Left ventricle myocardium superior (tissue), 1 donor: ENCODE data around the gene TUBD1. TPM values are rescaled to one million over a fixed set of nuclear protein-coding genes. Genes with fewer than 3 reads are reported as not detected.
"Not testable (repeated sequence)": the region's sequence is repeated elsewhere in the genome, so short reads cannot be mapped to it uniquely, and the experiment has no call there.

Experiments
- ATAC-seq: fragments of 200-7000 bp; cut with Tn5 transposase; one replicate; pipeline ENCODE4 v1.9.1; 2020; ENCODE audit warnings: mild to moderate bottlenecking, moderate library complexity
- DNase-seq: peaks from one replicate; pipeline ENCODE4 v3.0.0-alpha.2; 2020
- intact Hi-C: fragments of 100-400 bp; cut with micrococcal nuclease; formaldehyde crosslinking; loops from one replicate; pipeline ENCODE4 v1.11.0; 2022
- total RNA-seq: library from RNA; stranded (reverse); fragmentation: NEBNext Ultra II Directional; extraction: Animal tissue kit (Norgen Biotek cat#: 25700); gene quantifications from one replicate; pipeline ENCODE4 v1.2.1, GENCODE V29; 2021
- donor health status: DM: no; HTN: yes; CAD: no; lungs with severe emphysema.

TUBD1 gene
- total RNA-seq, 1 donor from 2014 or later, result 6.6 TPM

DNA sequence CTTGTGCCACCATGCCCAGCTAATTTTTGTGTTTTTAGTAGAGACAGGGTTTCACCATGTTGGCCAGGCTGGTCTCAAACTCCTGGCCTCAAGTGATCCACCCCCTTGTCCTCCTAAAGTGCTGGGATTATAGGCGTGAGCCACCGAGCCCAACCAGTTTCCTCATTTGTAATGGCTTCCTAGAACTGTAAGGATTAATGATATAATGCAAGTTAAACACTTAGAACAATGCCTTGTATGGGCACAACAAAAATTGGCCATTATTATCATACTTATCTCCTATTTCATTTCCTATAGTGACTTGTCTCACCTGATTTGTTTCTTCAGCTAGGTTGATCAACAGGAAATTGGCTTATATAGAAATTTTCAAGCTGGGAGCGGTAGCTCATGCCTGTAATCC lies 14.1 kb downstream of the TUBD1 start:
- no peak for DNase-seq
- intact Hi-C loops, result no loop called here
- ATAC-seq, result no peak

DNA sequence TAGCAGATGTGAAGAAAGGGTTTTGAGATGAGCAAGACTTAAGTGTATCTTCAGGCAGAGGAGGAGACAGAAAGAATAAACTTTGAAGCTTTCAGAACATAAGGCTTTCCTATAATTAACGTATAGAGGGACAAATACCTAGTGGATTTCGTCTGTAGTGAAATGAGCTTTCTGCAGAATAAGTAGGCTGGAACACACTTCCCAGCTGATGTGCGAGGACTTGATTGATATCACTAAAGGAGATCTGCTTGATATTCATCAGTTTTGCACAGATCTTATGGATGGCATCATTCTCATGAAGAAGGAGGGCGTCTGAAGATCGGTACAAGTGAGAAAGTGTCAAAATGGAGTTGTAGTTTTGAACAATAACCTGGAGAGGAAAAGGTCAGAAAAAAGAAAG lies 14.8 kb downstream of the TUBD1 start:
- intact Hi-C loops, result no loop called here
- ATAC-seq (no peak), DNase-seq (no peak)

DNA sequence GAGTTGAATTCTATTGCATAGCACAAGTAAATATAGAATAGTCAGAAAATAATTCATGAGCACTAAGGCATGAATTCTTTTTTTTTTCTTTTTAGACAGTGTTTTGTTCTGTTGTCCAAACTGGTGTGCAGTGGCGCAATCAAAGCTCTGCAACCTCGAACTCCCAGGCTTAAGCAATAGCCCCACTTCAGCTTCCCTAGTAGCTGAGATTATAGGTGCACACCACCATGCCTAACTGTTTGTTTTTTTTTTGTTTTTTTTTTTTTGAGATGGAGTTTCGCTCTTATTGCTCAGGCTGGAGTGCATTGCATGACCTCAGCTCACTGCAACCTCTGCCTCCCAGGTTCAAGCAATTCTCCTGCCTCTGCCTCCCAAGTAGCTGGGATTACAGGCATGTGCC lies 16.6 kb downstream of the TUBD1 start:
- intact Hi-C loops, result no loop called here
- ATAC-seq (no peak), DNase-seq (no peak)

DNA sequence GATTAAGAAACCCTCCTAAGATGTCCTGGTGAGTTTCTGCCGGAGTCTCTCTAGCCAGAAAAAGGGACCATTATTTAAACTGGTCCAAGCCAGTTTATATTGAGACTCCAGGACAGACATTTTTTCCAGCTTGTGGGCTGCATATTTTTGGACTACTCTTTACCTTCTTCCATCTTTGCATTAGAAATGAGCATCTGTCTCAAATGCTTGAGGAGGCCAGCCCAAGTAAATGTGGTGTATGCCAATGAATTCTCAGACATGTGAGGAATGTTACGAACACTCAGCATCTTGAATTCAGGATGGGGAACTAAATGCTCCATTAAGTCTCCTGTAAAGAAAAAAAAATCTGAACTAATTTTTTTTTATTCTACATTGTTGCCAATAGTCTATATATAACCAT lies 18.4 kb downstream of the TUBD1 start:
- DNase-seq (no peak), ATAC-seq (no peak)
- intact Hi-C loops, result no loop called here

DNA sequence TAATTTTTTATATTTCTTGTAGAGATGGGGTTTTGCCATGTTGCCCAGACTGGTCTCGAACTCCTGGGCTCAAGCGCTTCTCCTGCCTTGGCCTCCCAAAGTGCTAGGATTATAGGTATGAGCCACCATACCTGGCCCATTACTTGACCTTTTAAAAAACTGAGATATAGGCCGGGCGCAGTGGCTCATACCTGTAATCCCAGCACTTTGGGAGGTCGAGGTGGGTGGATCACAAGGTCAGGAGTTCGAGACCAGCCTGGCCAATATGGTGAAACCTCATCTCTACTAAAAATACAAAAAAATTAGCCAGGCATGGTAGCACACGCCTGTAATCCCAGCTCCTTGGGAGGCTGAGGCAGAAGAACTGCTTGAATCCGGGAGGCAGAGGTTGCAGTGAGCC lies 19.3 kb downstream of the TUBD1 start:
- intact Hi-C loops, ATAC-seq, DNase-seq: not testable (repeated sequence)

DNA sequence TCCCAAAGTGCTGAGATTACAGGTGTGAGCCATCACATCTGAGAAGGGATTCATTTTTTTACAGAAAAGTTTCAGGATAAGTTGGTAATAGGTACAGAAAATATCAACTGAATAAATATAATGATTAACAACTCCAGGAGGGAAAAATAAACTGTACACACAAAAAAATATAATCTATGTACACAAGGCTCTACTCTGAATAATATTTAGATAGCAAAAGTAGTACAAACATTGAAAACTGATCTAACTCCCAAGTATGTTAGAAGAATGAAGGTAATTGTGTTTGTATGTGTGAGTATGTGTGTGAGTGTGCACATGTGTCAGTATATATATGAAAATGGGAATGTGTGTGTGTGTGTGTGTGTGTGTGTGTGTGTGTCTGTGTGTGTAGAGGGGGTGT lies 20.4 kb downstream of the TUBD1 start:
- intact Hi-C loops, result no loop called here
- no peak for DNase-seq
- ATAC-seq, result no peak

DNA sequence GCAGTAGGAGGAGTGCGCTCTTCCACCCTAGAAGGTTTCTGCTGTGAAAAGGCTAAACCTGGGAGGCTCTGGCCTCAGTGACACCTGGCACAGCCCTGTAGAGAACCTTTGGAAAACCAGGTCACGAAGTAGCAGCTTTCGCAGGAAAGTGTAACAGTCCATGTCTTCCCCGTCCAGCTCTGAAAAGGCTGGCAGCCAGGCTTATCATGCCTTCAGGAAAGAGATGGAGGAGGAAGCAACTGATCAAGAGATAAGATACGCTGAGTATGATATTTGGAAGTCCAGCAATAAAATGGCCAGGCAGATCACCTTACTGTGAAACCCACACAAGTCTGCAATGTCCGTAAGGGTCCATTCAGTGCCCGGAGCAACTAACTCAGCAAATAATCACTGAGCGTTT lies 22.3 kb downstream of the TUBD1 start:
- intact Hi-C loops, result no loop called here
- ATAC-seq (no peak), DNase-seq (no peak)

DNA sequence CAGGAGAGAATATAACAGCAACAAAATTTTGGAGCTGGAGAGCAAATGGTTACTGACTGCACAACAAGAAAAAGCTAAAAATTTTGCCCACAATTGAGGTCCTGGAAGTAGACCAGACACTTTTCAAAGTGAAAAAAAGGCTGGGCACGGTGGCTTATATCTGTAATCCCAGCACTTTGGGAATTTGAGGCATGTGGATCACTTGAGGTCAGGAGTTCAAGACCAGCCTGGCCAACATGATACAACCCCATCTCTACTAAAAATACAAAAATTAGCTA lies 22.9 kb downstream of the TUBD1 start:
- ATAC-seq (no peak), DNase-seq (no peak)
- intact Hi-C loops, result no loop called here

DNA sequence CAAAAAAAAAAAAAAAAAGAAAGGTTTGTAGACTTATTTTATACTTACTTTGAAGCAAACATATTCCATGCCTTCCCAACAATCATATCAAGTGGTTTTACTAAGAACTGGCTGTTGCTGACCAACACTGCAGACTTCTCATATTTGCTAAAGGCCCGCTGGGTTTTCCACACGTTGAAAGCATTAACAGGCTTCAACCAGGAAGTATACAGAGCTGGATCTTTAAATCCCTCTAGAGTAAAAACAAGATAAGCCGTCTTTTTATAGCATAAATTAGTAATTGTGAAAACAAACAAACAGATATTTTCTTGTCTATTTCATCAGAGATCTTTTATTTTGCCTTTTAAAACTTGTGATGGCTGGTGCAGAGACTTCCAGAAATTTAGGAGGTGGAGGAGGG lies 29.1 kb downstream of the TUBD1 start:
- DNase-seq (no peak), ATAC-seq (peak; percentile 65)
- intact Hi-C loops, result no loop called here

DNA sequence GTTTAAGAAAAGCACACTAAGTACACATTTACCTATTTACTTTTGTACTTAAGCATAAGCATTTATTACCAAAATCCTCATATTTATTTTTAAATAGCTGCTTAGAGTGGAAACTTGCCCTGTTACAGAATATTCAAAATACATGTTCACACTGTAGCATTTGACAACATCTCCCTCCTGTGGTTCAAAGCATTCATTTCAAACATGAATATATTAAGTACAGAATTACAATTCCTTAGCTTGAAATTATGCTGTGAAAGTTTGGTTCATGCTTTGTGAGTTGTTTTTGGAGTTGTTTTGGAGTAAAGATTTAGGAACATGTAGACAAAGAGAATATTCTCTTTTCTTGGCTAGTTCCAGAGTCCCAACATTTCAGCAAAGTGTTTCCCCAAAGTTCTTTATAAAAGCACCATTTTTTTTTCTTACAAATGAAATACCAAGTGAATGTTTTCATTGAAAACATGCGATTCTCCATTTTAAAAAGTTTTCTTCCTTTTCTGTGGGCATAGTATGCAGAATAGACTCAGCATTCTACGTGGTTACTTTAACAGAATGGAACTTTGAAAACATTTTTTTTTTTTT lies 33.2 kb downstream of the TUBD1 start:
- ATAC-seq (peak; percentile 38), DNase-seq (no peak)
- intact Hi-C loops, result no loop called here

DNA sequence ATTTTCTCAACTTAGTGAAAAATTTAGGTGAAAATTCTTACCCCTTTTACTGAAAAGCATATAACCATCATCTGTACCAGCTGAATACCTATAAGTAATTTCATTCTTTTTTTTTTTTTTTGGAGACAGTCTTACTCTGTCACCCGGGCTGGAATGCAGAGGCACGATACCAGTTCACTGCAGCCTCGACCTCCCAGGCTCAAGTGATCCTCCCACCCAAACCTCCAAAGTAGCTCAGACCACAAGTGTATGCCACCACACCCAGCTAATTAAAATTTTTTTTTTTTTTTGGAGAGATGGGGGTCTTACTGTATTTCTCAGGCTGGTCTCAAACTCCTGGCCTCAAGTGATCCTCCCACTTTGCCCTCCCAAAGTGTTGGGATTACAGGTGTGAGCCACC lies 33.8 kb downstream of the TUBD1 start:
- ATAC-seq (no peak), DNase-seq (no peak)
- intact Hi-C loops, result no loop called here

DNA sequence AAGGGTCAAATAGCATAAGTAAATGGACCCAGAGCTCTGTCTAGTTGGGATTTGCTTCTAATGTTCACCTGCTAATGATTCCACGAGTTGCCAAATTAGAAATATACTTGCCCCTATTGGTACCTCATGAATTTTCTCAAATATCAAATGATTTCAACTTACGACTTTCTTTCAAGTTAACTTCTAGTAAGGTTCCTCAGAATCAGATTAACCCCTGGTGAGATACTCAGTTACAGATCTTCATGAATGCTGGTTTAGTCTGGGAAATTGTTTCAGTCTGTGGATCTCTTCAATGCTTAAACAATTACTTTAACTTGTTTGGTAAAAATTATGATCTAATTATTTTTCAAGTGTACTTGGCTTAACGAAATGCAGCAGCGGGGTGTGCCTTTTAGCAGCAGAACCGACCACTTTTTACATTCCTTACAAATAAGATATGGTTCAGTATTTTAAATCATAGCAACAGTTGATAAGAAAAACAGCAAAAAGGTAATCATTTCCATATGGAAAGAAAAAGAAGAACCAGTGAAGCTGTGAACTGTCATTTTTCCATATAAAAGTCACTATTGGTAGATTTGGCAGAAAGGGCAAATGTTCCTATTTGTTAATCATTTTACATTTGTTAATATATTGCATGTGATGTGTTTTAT lies 34.5 kb downstream of the TUBD1 start:
- intact Hi-C loops, result no loop called here
- no peak for ATAC-seq
- no peak for DNase-seq

DNA sequence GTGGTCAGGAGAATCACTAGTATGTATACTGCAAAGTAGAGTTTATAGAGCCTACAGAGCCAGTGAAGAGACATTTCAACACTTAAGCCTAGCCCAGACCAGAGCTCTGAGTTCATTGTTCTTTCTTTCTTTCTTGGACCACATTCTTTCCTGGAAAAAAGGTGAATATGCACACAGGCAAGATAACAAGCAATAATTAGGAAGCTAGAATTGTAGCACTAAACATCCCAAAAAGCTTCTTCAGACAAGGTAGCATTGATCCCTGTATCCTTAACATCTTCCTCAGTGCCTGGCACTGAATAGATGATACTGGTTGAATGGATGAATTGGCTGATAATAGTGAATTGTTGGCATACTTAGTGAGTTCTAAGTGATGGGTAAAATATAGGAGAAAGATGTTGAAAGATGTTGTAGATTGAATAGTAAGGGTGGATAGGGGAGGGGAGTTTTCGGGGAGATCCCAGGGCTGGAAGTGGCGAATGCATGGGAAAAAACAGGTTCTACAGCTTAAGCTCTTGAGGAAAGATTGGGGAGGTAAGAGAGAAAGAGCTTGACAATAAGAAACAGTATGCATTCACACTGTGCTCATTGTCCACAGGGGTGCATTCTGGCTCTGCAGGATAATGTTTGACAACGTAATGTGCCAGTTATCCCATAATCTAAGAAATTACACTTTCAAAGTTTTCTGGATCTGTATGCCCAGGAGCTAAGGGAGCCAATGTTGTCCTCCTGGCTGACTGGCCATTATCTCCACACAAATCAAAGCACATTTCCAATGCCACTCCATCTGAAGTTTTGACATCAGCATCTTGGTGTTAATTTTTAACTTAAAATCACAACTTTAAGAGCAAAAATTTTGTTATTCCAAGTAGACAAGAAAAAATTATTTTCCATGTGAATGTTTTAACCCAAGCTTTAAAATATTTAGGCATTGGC lies 35.6 kb downstream of the TUBD1 start:
- ATAC-seq, result no peak
- intact Hi-C loops, result no loop called here
- DNase-seq, result no peak

DNA sequence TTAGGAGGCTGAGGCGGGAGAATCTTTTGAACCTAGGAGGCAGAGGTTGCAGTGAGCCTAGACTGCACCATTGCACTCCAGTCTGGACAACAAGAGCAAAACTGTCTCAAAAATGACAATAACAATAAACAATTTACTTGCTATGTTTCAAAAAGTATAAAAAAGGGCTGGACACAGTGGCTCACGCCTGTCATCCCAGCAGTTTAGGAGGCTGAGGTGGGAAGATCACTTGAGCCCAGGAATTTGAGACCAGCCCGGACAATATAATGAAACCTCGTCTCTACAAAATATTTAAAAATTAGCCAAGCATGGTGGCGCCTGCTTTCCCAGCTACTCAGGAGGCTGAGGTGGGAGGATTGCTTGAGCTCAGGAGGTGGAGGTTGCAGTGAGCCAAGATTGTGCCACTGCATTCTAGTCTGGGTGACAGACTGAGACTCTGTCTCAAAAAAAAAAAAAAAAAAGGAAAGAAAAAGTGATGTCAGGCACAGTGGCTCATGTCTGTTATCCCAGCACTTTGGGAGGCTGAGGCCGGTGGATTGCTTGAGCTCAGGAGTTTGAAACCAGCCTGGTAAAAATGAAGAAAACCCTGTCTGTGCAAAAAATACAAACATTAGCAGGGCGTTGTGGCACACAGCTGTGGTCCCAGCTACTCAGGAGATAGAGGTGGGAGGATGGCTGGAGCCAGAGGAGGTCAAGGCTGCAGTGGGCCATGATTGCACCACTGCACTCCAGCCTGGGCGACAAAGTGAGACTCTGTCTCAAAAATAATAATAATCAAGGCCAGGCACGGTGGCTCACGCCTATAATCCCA lies 38.6 kb downstream of the TUBD1 start:
- ATAC-seq, intact Hi-C loops, DNase-seq: not testable (repeated sequence)

DNA sequence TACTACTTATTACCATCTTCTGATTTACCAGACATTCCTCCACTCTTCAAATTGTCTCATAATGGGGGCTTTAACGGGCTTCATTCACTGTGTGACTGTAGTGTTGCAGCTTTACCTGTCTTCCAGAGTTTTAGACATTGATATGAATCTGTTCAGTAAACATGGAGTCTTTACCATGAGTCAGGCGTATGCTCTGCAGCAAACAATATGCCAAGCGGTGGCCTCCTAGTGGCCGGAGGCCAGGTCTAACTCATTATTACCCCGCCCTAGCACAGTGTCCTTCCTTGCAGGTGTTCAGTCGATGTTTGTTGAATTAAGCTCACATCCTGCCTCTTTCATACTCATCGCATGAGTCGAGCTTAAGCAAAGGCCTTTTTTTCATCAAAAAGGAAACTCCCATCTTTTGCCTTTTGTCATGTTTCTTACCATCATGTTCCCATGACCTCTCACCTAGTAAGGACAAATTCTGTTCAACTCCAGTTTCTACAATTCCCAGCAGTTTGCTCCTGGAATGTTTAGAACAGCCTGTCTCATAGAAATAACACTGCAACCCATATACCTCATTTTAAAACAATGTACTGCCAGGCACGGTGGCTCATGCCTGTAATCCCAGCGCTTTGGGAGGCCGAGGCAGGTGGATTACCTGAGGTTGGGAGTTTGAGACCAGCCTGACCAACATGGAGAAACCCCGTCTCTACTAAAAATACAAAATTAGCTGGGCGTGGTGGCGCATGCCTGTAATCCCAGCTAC lies 39.4 kb downstream of the TUBD1 start:
- no peak for DNase-seq
- ATAC-seq, result peak; percentile 28
- intact Hi-C loops, result no loop called here

DNA sequence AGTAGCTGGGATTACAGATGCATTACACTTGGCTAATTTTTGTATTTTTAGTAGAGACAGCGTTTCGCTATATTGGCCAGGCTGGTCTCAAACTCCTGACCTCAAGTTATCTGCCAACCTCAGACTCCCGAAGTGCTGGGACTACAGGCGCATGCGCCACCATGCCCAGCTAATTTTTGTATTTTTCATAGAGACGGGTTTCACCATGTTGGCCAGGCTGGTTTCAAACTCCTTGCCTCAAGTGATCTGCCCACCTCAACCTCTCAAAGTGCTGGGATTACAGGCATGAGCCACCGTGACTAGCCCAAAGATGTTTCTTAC lies 39.9 kb downstream of the TUBD1 start:
- intact Hi-C loops, ATAC-seq, DNase-seq: not testable (repeated sequence)

DNA sequence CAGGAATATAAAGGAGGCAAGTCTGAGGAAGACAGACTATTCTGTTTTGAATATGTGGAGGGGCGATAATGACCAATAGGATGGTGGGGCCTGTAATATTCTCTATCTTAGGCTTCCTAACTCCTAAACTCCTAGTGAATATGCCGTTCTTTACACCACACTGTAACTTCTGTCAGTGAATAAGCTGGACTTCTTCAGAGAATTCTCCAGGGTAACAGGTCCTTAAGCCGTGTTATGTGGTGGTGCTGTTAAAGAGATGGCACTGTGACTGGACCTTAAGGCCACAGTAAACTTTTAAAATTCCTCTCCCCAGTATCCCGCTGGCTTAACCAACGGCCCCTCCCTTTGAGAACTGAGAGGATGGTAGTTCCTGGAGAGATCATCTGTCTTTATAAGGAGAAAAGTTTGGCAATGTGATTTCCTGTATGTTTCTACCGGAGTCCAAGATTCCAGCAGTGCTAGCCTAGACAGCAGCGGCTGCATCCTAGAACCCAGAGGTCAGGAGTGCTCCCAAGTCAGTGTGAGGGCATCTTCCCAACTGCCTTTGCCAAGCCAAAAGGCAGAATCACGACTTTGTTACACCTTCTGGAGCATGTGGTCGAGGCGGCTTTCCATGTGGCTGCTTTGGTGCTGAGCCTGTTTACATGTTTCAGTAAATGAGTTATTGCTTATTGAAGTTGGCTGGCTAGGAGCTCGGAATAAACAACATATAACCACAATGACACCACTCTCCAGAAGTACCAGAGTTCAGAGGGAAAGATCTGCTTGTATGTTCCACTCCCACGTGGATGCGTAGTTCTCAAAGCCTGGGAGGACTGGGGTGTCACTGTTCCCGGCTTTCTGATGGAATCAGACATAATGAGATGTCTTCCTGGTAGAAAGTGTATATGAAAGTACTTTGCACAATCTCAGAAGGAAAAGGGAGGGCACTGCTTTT lies 41.0 kb downstream of the TUBD1 start:
- peak; percentile 13 for ATAC-seq
- intact Hi-C loops, result no loop called here
- no peak for DNase-seq

DNA sequence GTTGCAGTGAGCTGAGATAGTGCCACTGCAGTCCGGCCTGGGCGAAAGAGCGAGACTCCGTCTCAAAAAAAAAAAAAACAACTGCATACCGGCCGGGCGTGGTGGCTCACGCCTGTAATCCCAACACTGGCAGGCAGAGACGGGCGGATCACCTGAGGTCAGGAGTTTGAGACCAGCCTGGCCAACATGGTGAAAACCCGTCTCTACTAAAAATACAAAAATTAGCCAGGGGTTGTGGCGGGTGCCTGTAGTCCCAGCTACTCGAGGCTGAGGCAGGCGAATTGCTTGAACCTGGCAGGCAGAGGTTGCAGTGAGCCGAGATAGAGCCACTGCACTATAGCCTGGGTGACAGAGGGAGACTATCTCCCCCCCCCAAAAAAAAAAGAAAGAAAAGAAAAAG lies 42.4 kb downstream of the TUBD1 start:
- DNase-seq, ATAC-seq, intact Hi-C loops: not testable (repeated sequence)
